HUDEP-2 (cell line): Measurements from ENCODE around the gene GPD2.
A peak's percentile ranks its signal among the peaks of the same experiment; 100 is the strongest.
"Not testable (repeated sequence)": the region's sequence is repeated elsewhere in the genome, so short reads cannot be mapped to it uniquely, and the experiment has no call there.

Experiments
- DNase-seq, 76 experiments: peaks; one replicate each; lab custom pipeline; 2025; ENCODE audit not compliant: unreplicated experiment in 76 of 76; lab: John Stamatoyannopoulos, UW

GPD2 gene

GRCh38 chr2:156574112-156574511 lies 137.9 kb downstream of the GPD2 start:
- no peak for DNase-seq

DNA sequence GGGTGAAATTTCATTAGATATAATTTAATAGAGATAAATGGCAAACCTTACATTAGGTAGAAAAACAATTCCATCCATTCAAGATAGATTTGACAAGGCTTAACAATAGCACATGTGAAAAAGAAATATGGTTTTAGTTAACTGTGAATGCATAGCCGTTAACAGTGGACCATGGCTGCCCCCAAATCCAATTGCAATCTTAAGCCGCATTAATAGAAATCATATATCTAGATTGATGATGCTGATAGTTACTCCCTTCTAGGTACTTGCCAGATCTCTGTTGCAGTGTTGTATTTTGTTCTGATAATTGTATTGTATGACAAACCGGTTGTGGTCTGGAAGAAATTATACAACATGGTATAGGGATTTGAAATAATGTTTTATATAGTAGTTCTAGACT lies 139.8 kb downstream of the GPD2 start:
- DNase-seq: no peak

- no peak for DNase-seq
These were observed 144.3 kb downstream of the GPD2 start for GRCh38 chr2:156580501-156580900.

DNA sequence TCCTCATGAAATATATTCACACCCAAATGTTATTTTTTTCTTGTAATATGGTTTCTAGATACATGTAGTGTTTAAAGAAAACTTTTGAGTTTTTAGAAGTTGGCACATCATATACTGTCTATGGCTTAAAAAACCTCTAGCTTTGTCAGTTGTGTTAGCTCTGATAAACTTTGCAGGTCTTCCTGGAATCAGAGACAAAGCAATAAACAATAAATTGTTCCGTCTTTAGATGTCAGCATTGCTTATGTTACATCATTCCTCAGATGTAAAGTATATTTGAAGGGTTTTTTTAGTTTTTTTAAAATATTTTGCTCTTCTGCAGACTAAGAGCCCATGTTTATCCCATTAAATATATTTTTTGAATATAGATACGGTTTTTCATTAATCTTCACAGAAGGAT lies 145.1 kb downstream of the GPD2 start:
- no peak for DNase-seq

- no peak for DNase-seq
These were observed 149.3 kb downstream of the GPD2 start for GRCh38 chr2:156585457-156585856.

- DNase-seq: no peak
These were observed 150.4 kb downstream of the GPD2 start for GRCh38 chr2:156586621-156587020.

DNA sequence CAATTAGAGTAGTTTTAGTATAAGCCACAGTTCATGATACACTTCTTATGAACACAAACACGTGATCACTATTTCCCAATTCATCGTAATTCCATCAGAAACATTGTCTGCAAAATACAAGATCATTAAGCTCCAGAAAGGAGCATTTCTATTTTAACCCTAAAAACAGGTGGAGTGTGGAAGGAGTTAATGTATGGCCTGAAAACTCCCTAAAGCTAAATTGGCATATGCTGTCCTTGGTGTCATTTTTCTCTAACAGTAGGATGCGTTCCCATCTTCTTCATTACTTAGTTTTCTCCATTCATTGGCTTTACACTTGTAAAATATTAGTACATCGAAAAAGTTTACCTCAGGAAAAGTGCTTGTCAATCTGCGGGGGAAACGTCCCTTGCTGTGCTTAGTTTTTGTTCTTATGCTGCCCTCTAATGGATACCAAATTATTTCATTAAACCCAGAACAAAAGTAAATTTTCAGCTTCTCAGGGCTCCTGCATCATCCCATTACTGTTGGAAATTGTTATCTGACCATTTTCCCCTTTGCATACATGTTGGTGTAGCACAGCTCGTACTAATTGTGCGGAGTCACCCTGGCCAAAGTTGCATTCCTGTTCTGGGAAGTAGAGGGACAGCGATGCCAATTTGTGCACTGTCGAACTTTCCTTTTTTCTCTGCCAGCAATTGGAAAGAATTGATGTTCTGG lies 153.4 kb downstream of the GPD2 start:
- peak in 27 of 76 experiments; percentile 0 to 54 (median 15) for DNase-seq

- DNase-seq: no peak
These were observed 154.0 kb downstream of the GPD2 start for GRCh38 chr2:156590085-156590739.

DNA sequence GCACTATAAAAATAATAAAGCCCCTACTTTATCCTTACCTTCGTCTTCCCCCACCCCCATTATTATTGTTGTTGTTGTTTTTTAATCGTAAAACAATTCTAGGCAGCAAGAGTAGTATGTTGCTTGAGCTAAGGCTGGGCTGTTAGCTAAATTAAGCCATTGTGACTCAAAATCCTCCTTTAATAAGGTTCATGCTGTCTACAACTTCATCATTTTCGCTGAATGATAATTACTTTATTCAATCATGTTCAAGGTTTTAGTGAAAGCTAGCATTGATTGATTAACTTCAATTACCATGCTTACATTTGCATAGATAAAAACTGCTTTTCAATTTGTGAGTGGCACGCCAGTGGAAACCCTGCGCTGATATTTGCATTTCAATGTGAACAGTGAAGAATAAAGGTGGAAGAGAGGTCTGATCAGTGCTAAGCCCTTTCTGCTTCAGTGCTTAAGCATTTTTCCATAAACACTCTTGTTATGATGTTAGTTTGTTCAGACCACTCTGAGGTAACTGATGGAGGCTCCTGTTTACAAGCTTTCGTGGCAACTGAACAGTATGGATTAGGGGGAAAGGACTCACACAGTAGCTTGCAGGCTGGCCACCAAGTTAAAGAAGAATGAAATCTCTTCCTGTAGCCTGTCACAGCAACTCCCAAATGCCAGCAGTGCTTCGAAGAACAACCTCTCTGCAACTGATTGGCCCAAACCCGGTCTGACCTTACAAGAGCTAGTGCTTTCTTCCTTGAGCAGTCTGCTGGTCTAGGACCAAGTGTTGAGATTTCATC lies 156.8 kb downstream of the GPD2 start:
- no peak for DNase-seq

GRCh38 chr2:156593594-156593921 lies 157.4 kb downstream of the GPD2 start:
- no peak for DNase-seq

DNA sequence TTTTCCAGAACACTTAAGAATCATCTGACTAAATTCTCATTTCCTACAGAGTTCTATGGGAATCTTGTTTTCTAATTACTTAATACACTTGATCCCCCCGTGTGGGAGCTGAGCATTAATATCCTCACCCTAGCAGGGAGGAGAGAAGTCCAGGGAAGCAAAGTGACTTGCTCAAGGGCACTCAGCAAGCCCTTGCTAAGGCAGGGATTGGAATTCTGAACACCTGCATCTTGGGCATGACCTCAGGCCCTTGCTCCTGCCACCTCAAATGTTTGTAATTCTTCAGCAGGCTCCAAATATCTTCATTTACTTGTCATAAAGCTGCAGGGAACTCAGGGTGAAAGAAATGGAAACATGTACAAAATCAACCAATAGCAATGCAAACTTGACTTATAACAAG lies 162.4 kb downstream of the GPD2 start:
- DNase-seq: no peak

- DNase-seq: no peak
These were observed 164.0 kb downstream of the GPD2 start for GRCh38 chr2:156600196-156600595.

- no peak for DNase-seq
These were observed 165.8 kb downstream of the GPD2 start for GRCh38 chr2:156601855-156602551.

- DNase-seq: no peak
These were observed 166.4 kb downstream of the GPD2 start for GRCh38 chr2:156602552-156602933.

DNA sequence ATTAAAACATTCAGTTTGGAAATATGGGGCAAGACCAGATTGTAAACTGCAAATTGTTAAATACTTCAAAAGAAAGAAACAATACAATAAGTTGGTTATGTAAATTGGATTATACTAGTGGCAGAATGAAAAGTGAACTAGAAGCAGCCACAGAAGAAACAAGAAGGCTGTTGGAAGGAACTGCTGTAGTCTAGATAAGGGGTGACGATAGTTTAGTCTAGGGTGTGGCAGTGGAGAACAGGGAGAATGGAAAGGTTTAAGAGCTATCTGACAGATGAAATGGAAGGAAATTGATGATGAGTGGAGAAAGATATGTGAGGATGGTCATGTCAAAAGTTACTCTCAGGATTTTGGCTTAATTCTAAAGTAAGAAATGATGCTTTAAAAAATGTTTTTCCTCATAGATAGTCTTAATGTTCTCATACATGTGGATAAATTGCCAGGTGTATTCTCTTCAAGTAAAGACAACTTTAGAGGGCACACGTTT lies 179.7 kb downstream of the GPD2 start:
- DNase-seq: peak in 12 of 76 experiments; percentile 2 to 35 (median 13)

DNA sequence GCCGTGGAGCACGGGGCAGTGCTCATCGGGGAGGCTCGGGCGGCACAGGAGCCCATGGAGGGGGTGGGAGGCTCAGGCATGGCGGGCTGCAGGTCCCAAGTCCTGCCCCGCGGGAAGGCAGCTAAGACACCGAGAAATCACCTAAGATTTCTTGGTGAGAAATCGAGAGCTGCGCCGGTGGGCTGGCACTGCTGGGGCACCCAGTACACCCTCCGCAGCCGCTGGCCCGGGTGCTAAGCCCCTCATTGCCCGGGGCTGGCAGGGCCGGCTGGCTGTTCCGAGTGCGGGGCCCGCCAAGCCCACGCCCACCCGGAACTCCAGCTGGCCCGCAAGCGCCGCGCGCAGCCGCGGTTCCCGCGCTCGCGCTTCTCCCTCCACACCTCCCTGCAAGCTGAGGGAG lies 181.9 kb downstream of the GPD2 start:
- not testable (repeated sequence) for DNase-seq

- no peak for DNase-seq
These were observed 182.9 kb downstream of the GPD2 start for GRCh38 chr2:156619021-156619539.

GRCh38 chr2:156622491-156622890 lies 186.3 kb downstream of the GPD2 start:
- DNase-seq: no peak

- no peak for DNase-seq
These were observed 189.4 kb downstream of the GPD2 start for GRCh38 chr2:156625360-156626170.

- no peak for DNase-seq
These were observed 190.8 kb downstream of the GPD2 start for GRCh38 chr2:156626931-156627330.
